ENCODE results near the gene PAM16.
"Not testable (repeated sequence)": the region's sequence is repeated elsewhere in the genome, so short reads cannot be mapped to it uniquely, and the experiment has no call there.

The PAM16 gene

DNA sequence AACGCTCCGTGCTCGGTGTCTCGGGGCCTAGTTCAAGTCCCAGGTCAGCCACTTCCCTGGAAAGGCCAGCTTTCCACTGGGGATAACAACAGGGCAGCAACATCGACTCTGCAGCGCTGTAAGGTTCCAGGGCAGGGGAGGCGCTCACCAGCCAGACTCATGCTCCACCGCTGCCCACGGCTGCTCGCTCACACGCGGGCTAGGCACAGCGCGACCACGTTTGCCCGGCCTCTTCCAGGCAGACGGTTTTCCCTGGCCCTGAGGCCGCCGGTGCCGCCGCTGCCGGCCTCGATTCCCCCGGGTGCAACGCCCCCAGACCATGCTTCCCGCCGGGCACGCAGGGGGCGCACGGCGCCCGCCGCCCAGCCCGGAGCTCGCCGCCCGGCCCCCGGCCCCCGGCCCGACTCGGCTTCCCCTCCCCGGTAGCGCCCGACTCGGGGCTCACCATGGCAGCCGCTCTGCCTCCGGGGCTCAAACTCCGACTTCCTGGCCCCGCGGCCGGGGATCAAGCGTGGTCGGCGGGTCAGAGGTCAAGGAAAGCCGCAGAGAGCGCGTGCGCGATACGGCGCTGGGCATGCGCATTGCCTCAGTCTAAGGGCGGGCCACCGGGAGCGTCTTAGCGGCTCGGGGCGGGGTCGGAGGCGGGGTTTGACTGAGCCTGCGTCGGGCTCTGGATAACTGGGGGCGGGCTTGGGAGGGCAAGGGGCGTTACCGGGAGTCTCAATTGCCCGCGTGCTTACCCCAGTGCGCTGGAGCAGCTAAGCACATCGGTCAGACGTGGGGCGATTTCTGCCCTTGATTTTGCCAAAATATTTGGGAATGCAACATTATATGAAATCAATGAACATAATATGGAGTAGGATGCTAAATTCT, at the start of gene PAM16:
Gene PAM16 (minus strand): TSS at position 535 of the 873 bp plus-strand sequence. CDS start 87 bp downstream, at position 448.
- TF ChIP-seq, protein P1, sequence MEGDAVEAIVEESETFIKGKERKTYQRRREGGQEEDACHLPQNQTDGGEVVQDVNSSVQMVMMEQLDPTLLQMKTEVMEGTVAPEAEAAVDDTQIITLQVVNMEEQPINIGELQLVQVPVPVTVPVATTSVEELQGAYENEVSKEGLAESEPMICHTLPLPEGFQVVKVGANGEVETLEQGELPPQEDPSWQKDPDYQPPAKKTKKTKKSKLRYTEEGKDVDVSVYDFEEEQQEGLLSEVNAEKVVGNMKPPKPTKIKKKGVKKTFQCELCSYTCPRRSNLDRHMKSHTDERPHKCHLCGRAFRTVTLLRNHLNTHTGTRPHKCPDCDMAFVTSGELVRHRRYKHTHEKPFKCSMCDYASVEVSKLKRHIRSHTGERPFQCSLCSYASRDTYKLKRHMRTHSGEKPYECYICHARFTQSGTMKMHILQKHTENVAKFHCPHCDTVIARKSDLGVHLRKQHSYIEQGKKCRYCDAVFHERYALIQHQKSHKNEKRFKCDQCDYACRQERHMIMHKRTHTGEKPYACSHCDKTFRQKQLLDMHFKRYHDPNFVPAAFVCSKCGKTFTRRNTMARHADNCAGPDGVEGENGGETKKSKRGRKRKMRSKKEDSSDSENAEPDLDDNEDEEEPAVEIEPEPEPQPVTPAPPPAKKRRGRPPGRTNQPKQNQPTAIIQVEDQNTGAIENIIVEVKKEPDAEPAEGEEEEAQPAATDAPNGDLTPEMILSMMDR (IDR thresholded peaks at IDR 0.05; ENCODE audit: poor library complexity, severe bottlenecking): peak; percentile 23
- DNase-seq (ENCODE audit: low spot score): peak; percentile 97
- H3K4me1 ChIP-seq (ENCODE audit: insufficient read depth, poor library complexity, severe bottlenecking): peaks cover 11% of the 10 kb centered on the region
- H3K36me3 ChIP-seq (ENCODE audit: low read depth): peaks cover 10% of the 10 kb centered on the region
- H3K4me3 ChIP-seq (ENCODE audit: severe bottlenecking): peak within 1 kb of the TSS; percentile 94
- H3K27me3 ChIP-seq (ENCODE audit: insufficient read depth, poor library complexity, severe bottlenecking): no peaks in the 10 kb centered on the region
- H3K9me3 ChIP-seq (ENCODE audit: severe bottlenecking): no peaks in the 10 kb centered on the region
- peak within 1 kb of the TSS; percentile 70 for H3K27ac ChIP-seq (ENCODE audit: poor library complexity, severe bottlenecking)
- peak; percentile 91 for ATAC-seq (ENCODE audit: low read depth)

DNA sequence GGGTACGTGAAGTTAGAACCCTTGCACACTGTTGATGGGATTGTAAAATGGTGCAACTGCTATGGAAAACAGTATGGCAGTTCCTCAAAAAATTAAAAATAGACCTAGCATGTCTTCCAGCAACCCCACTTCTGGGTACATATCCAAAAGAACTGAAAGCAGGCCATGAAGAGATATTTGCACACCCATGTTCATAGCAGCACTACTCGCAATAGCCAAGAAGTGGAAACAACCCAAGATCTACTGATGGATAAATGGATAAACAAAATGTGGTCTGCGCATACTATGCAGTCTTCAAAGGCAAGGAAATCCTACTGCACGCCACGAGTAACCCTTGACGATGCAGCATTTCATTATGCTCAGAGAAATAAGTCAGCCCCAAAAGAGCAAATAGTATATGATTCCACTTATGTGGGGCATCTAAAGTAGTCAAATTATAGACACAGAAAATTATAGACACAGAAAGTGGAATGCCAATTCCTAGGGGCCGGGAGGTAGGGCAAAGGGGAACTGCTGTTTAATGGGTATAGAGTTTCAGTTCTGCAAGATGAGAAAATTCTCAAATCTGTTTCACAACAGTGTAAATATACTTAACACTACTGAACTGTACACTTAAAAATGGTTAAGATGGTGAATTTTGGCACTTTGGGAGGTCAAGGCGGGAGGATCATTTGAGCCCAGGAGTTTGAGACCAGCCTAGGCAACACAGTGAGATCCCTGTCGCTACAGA, 48.0 kb upstream of the PAM16 start:
- Histone ChIP-seq H3K9me3 (ENCODE audit: severe bottlenecking) (no peaks in the 10 kb centered on the region), H3K27me3 (ENCODE audit: insufficient read depth, poor library complexity, severe bottlenecking) (no peaks in the 10 kb centered on the region), H3K4me3 (ENCODE audit: severe bottlenecking) (no peak overlapping the region), H3K27ac (ENCODE audit: poor library complexity, severe bottlenecking) (no peak overlapping the region), H3K36me3 (ENCODE audit: low read depth) (peaks cover 12% of the 10 kb centered on the region), H3K4me1 (ENCODE audit: insufficient read depth, poor library complexity, severe bottlenecking) (no peaks in the 10 kb centered on the region)
- ATAC-seq (ENCODE audit: low read depth) (no peak), DNase-seq (ENCODE audit: low spot score) (no peak)
- TF ChIP-seq, protein P1 (IDR thresholded peaks at IDR 0.05; ENCODE audit: poor library complexity, severe bottlenecking): no peak

DNA sequence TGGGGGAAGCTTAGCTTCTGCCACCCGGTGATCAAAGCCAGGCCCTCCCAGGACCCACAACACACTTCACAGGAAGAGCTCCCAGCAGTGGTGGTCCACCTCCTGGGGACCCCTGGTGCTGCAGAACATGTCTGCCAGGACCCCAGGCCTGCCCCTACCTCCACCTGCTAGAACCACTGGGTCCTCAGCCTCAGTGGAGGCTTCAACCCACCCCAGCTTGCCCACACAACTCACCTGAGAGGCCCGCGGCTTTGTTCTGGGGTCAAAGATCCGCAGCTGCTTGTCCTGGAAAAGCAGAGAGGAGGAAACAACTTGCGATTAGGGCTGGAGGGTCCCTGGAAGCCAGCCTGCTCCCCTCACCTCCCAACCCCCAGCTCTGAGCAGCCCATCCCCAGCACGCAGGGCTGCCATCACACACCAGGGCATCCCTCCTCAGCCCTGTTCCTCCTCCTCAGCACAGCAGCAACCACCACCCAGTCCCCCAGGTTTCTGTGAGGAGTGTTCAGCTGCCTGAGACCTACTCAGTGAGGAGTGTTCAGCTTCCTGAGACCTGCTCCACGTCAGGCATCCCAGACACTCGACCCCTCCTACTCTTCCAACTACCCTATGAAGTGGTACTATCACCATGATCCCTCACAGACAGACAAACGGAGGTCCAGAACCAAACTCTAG, 44.1 kb upstream of the PAM16 start:
- peaks cover 9% of the 10 kb centered on the region; the same call in 1 of the 2 replicates for H3K36me3 ChIP-seq (ENCODE audit: low read depth)
- H3K27ac ChIP-seq (ENCODE audit: poor library complexity, severe bottlenecking): no peak overlapping the region
- H3K4me1 ChIP-seq (ENCODE audit: insufficient read depth, poor library complexity, severe bottlenecking): peaks cover 17% of the 10 kb centered on the region
- no peak overlapping the region for H3K4me3 ChIP-seq (ENCODE audit: severe bottlenecking)
- no peak for ATAC-seq (ENCODE audit: low read depth)
- no peaks in the 10 kb centered on the region for H3K9me3 ChIP-seq (ENCODE audit: severe bottlenecking)
- no peaks in the 10 kb centered on the region for H3K27me3 ChIP-seq (ENCODE audit: insufficient read depth, poor library complexity, severe bottlenecking)
- DNase-seq (ENCODE audit: low spot score): no peak
- TF ChIP-seq, protein P1 (IDR thresholded peaks at IDR 0.05; ENCODE audit: poor library complexity, severe bottlenecking): no peak

DNA sequence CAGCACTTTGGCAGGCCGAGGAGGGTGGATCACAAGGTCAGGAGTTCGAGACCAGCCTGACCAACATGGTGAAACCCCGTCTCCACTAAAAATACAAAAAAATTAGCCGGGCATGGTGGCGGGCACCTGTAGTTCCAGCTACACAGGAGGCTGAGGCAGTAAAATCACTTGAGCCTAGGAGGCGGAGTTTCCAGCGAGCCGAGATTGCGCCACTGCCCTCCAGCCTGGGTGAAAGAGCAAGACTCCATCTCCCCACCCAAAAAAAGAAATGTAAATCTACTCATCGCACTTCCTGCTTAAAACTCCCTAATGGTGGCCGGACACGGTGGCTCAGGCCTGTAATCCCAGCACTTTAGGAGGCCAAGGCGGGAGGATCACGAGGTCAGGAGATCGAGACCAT, 42.7 kb upstream of the PAM16 start:
- peak overlapping the region; percentile 83 for H3K27ac ChIP-seq (ENCODE audit: poor library complexity, severe bottlenecking)
- not testable (repeated sequence) for H3K27me3 ChIP-seq (ENCODE audit: insufficient read depth, poor library complexity, severe bottlenecking); H3K9me3 ChIP-seq (ENCODE audit: severe bottlenecking); H3K4me3 ChIP-seq (ENCODE audit: severe bottlenecking); ATAC-seq (ENCODE audit: low read depth); H3K36me3 ChIP-seq (ENCODE audit: low read depth); DNase-seq (ENCODE audit: low spot score)
- peaks cover 17% of the 10 kb centered on the region for H3K4me1 ChIP-seq (ENCODE audit: insufficient read depth, poor library complexity, severe bottlenecking)

DNA sequence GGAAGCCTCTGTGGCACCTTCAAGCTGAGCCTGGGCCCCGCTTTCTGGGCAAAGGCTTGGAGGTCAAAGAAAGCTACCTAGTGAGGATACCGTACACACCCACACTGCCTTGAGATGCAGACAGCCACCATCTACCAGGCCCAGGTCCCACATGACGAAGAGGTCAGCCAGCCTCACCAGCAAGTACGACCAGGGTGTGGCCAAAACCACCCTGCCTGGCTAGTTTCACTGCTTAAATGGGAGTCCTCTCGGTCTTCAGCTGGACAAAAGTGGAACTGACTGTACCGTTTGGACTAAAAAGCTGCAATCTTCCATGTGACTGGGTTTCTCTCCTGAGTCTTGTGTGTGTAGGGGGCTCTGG, 42.1 kb upstream of the PAM16 start:
- peak overlapping the region; percentile 83 for H3K27ac ChIP-seq (ENCODE audit: poor library complexity, severe bottlenecking)
- TF ChIP-seq, protein P1 (IDR thresholded peaks at IDR 0.05; ENCODE audit: poor library complexity, severe bottlenecking): no peak
- no peaks in the 10 kb centered on the region for H3K9me3 ChIP-seq (ENCODE audit: severe bottlenecking)
- no peak for DNase-seq (ENCODE audit: low spot score)
- peak; percentile 59 for ATAC-seq (ENCODE audit: low read depth)
- no peak overlapping the region for H3K4me3 ChIP-seq (ENCODE audit: severe bottlenecking)
- no peaks in the 10 kb centered on the region for H3K27me3 ChIP-seq (ENCODE audit: insufficient read depth, poor library complexity, severe bottlenecking)
- peaks cover 17% of the 10 kb centered on the region for H3K4me1 ChIP-seq (ENCODE audit: insufficient read depth, poor library complexity, severe bottlenecking)
- peaks cover 8% of the 10 kb centered on the region; the same call in 1 of the 2 replicates for H3K36me3 ChIP-seq (ENCODE audit: low read depth)

Data from RWPE2 (cell line).